HG03159 (cell line): ENCODE measurements around the gene RPTOR.

Experiments
- ATAC-seq: cut with Tn5 transposase; IDR thresholded peaks from one replicate; pipeline ENCODE4 v1.9.1; 2021; ENCODE audit warnings: mild to moderate bottlenecking, moderate library complexity; ENCODE audit not compliant: unreplicated experiment

RPTOR gene

GRCh38 chr17:80659651-80660050 is 115.0 kb downstream of the RPTOR start:
- ATAC-seq: no peak

GRCh38 chr17:80660527-80661198 is 116.0 kb downstream of the RPTOR start:
- ATAC-seq: no peak

- ATAC-seq: no peak
These were observed 117.9 kb downstream of the RPTOR start for GRCh38 chr17:80662557-80662956.

GRCh38 chr17:80663781-80664206 is 119.2 kb downstream of the RPTOR start:
- ATAC-seq: no peak

GRCh38 chr17:80664217-80664790 is 119.7 kb downstream of the RPTOR start:
- no peak for ATAC-seq

- ATAC-seq: no peak
These were observed 121.2 kb downstream of the RPTOR start for GRCh38 chr17:80665792-80666191.

- no peak for ATAC-seq
These were observed 122.2 kb downstream of the RPTOR start for GRCh38 chr17:80666867-80667266.

- ATAC-seq: no peak
These were observed 123.0 kb downstream of the RPTOR start for GRCh38 chr17:80667462-80668277.

GRCh38 chr17:80668375-80669148 is 123.9 kb downstream of the RPTOR start:
- ATAC-seq: no peak

GRCh38 chr17:80671039-80671824 is 126.6 kb downstream of the RPTOR start:
- no peak for ATAC-seq

GRCh38 chr17:80671825-80672110 is 127.1 kb downstream of the RPTOR start:
- ATAC-seq: no peak

GRCh38 chr17:80673152-80673920 is 128.7 kb downstream of the RPTOR start:
- ATAC-seq: no peak

- ATAC-seq: no peak
These were observed 130.9 kb downstream of the RPTOR start for GRCh38 chr17:80675438-80676095.

- no peak for ATAC-seq
These were observed 131.4 kb downstream of the RPTOR start for GRCh38 chr17:80676096-80676466.

- no peak for ATAC-seq
These were observed 131.9 kb downstream of the RPTOR start for GRCh38 chr17:80676564-80676963.

- ATAC-seq: no peak
These were observed 132.6 kb downstream of the RPTOR start for GRCh38 chr17:80677214-80677756.

GRCh38 chr17:80679816-80680215 is 135.2 kb downstream of the RPTOR start:
- no peak for ATAC-seq

GRCh38 chr17:80681215-80681614 is 136.6 kb downstream of the RPTOR start:
- ATAC-seq: no peak

- ATAC-seq: no peak
These were observed 137.7 kb downstream of the RPTOR start for GRCh38 chr17:80682372-80682771.
